ENCODE results near the gene FARP2. TPM values are rescaled to one million over a fixed set of nuclear protein-coding genes. Genes with fewer than 3 reads are reported as not detected.
"Not testable (repeated sequence)": the region's sequence is repeated elsewhere in the genome, so short reads cannot be mapped to it uniquely, and the experiment has no call there.

FARP2 gene
- total RNA-seq, 1 donor from 2014 or later = 27.6 TPM

GRCh38 chr2:241451840-241452506, 95.9 kb downstream of the FARP2 start:
- no peak for DNase-seq (ENCODE audit: low spot score)
- no peak for ATAC-seq

GRCh38 chr2:241453919-241454318, 97.8 kb downstream of the FARP2 start:
- DNase-seq (ENCODE audit: low spot score) = not testable (repeated sequence)

GRCh38 chr2:241454837-241455485, 98.9 kb downstream of the FARP2 start:
- DNase-seq (ENCODE audit: low spot score) = no peak
- no peak for ATAC-seq

More at GRCh38 chr2:241453919-241454318, 97.8 kb downstream of the FARP2 start:
- not testable (repeated sequence) for ATAC-seq

- no peak for DNase-seq (ENCODE audit: low spot score)
- no peak for ATAC-seq
These were observed 100.5 kb downstream of the FARP2 start for GRCh38 chr2:241456546-241456945.

- ATAC-seq (no peak), DNase-seq (ENCODE audit: low spot score) (no peak)
These were observed 102.6 kb downstream of the FARP2 start for GRCh38 chr2:241458687-241459086.

- ATAC-seq = no peak
- DNase-seq (ENCODE audit: low spot score) = no peak
These were observed 103.4 kb downstream of the FARP2 start for GRCh38 chr2:241459520-241459919.

- peak; percentile 18 for ATAC-seq
- no peak for DNase-seq (ENCODE audit: low spot score)
These were observed 104.5 kb downstream of the FARP2 start for GRCh38 chr2:241460631-241461030.

GRCh38 chr2:241461693-241462677, 105.9 kb downstream of the FARP2 start:
- no peak for DNase-seq (ENCODE audit: low spot score)
- ATAC-seq = peak; percentile 13

- ATAC-seq = no peak
- no peak for DNase-seq (ENCODE audit: low spot score)
These were observed 107.4 kb downstream of the FARP2 start for GRCh38 chr2:241463276-241464135.

- ATAC-seq = no peak
These were observed 109.5 kb downstream of the FARP2 start for GRCh38 chr2:241465543-241465942.

GRCh38 chr2:241466230-241466629, 110.1 kb downstream of the FARP2 start:
- DNase-seq (ENCODE audit: low spot score) = no peak
- no peak for ATAC-seq

More at GRCh38 chr2:241465543-241465942, 109.5 kb downstream of the FARP2 start:
- DNase-seq (ENCODE audit: low spot score) = no peak

GRCh38 chr2:241467777-241468475, 111.8 kb downstream of the FARP2 start:
- ATAC-seq = no peak
- no peak for DNase-seq (ENCODE audit: low spot score)

- ATAC-seq = no peak
- no peak for DNase-seq (ENCODE audit: low spot score)
These were observed 112.3 kb downstream of the FARP2 start for GRCh38 chr2:241468476-241468781.

GRCh38 chr2:241469746-241470145, 113.7 kb downstream of the FARP2 start:
- DNase-seq (ENCODE audit: low spot score) (no peak), ATAC-seq (no peak)

- no peak for ATAC-seq
- DNase-seq (ENCODE audit: low spot score) = no peak
These were observed 117.3 kb downstream of the FARP2 start for GRCh38 chr2:241473399-241473798.

- DNase-seq (ENCODE audit: low spot score) = no peak
- no peak for ATAC-seq
These were observed 119.2 kb downstream of the FARP2 start for GRCh38 chr2:241475267-241475666.

- ATAC-seq = no peak
- DNase-seq (ENCODE audit: low spot score) = no peak
These were observed 122.1 kb downstream of the FARP2 start for GRCh38 chr2:241478166-241478565.

- DNase-seq (ENCODE audit: low spot score) = no peak
These were observed 123.2 kb downstream of the FARP2 start for GRCh38 chr2:241479026-241479898.

GRCh38 chr2:241481687-241482086, 125.6 kb downstream of the FARP2 start:
- ATAC-seq (no peak), DNase-seq (ENCODE audit: low spot score) (no peak)

More at GRCh38 chr2:241479026-241479898, 123.2 kb downstream of the FARP2 start:
- no peak for ATAC-seq

Data from left lobe of liver (tissue), 2 donors.